ENCODE results near the gene NSUN6.

Gene NSUN6

DNA sequence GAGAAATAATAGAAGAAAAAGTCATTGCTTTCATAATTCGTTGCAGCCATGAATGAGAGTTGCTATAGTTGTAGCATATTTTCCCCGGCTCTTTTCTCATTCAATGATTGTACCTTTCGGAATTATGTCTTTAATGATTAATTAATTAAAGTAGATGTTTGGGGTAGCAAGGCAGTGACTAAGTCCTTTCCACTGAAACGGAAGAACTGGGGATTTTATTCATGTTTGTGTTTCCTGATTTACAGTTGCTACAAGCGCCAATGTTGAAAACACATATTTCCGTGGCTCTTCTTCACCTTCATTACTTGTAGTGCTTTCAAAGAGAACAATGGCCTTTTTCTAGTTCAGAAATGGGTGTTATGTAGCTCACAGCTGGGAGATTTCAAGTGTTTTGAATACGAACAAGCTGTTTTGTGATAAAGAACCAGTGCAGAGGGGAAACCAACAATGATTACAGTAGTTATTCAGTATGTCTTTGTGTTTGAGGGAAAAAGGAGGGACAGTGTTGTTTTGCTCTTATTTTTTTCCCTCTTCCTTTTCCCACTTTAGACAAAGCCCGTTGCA is 153.5 kb downstream of the NSUN6 start:
- no peak for DNase-seq

Data from OCI-M1 (cell line).